ENCODE results near the gene PPP6R3.

The PPP6R3 gene

DNA sequence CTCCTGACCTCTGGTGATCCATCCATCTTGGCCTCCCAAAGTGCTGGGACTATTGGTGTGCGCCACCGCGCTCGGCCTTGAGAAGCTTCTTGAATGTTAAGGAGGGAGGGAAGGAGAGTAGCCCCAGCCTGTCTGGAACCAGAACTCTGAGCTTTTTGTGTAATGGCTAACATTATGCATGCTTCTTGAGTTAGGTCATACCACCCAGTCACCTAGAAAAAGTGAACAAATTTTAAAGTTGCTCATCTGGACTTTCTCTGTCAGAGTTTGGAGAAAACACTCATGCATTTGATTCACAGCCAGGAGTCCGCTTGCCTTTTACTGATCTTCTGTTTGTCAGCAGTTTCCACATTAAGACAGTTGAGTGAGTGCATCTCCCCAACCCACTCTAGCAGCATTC is 82.1 kb downstream of the PPP6R3 start:
- Histone ChIP-seq H4K20me1 (ENCODE audit: insufficient read depth, low read length) (peaks cover 79% of the 10 kb centered on the region), H3K9ac (ENCODE audit: low read depth, low read length) (no peak overlapping the region), H3K27me3 (ENCODE audit: insufficient read depth, low read length, poor library complexity) (no peaks in the 10 kb centered on the region), H3K9me3 (ENCODE audit: insufficient read depth, low read length, severe bottlenecking) (no peaks in the 10 kb centered on the region), H3K4me1 (ENCODE audit: insufficient read depth, low read length) (no peaks in the 10 kb centered on the region), H3K27ac (ENCODE audit: low read length) (no peak overlapping the region), H3K4me2 (ENCODE audit: insufficient read depth, low read length) (no peak overlapping the region), H3K79me2 (ENCODE audit: insufficient read depth, low read length) (peaks cover 91% of the 10 kb centered on the region), H2AFZ (ENCODE audit: low read depth, low read length) (no peak overlapping the region), H3K36me3 (ENCODE audit: insufficient read depth, low read length) (peaks cover 95% of the 10 kb centered on the region), H3K4me3 (ENCODE audit: low read depth in 1 of 2, low read length in 2 of 2) (no peak overlapping the region)
- TF ChIP-seq EZH2 (IDR thresholded peaks at IDR 0.05; ENCODE audit: borderline replicate concordance, low read depth, low read length, severe bottlenecking) (no peak), CTCF (IDR thresholded peaks at IDR 0.05; ENCODE audit: borderline replicate concordance, extremely low read depth, low read length, poor library complexity, severe bottlenecking) (no peak)
- DNase-seq (no peak), ATAC-seq (ENCODE audit: insufficient read depth, low read depth) (no peak)

DNA sequence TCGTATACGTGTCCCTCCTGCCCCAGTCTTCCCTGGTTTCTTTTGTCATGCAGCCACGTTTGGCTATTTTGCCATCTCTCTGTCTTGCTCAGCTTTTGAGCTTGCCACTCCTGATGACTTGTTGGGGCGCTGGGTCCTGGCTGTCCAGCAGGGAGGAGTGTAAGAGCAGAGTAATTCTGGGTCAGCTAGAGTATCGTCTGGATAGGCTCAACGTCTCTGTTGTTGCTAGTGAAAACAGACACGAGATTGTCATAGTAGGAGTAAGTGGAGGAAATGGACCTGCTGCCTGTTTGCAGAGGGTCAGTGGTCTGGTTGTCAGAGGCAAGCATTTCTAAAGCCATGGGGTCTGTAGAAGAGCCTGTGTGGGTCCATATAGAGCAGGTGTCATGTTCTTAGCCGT is 83.0 kb downstream of the PPP6R3 start:
- Histone ChIP-seq H3K27me3 (ENCODE audit: insufficient read depth, low read length, poor library complexity) (no peaks in the 10 kb centered on the region), H3K79me2 (ENCODE audit: insufficient read depth, low read length) (peaks cover 90% of the 10 kb centered on the region), H3K4me1 (ENCODE audit: insufficient read depth, low read length) (no peaks in the 10 kb centered on the region), H3K36me3 (ENCODE audit: insufficient read depth, low read length) (peaks cover 95% of the 10 kb centered on the region), H3K4me3 (ENCODE audit: low read depth in 1 of 2, low read length in 2 of 2) (no peak overlapping the region), H3K4me2 (ENCODE audit: insufficient read depth, low read length) (no peak overlapping the region), H2AFZ (ENCODE audit: low read depth, low read length) (no peak overlapping the region), H4K20me1 (ENCODE audit: insufficient read depth, low read length) (peaks cover 76% of the 10 kb centered on the region), H3K9ac (ENCODE audit: low read depth, low read length) (no peak overlapping the region), H3K27ac (ENCODE audit: low read length) (no peak overlapping the region), H3K9me3 (ENCODE audit: insufficient read depth, low read length, severe bottlenecking) (no peaks in the 10 kb centered on the region)
- TF ChIP-seq EZH2 (IDR thresholded peaks at IDR 0.05; ENCODE audit: borderline replicate concordance, low read depth, low read length, severe bottlenecking) (no peak), CTCF (IDR thresholded peaks at IDR 0.05; ENCODE audit: borderline replicate concordance, extremely low read depth, low read length, poor library complexity, severe bottlenecking) (no peak)
- ATAC-seq (ENCODE audit: insufficient read depth, low read depth) (no peak), DNase-seq (no peak)

- H3K36me3 ChIP-seq (ENCODE audit: insufficient read depth, low read length), result peaks cover 96% of the 10 kb centered on the region
- H4K20me1 ChIP-seq (ENCODE audit: insufficient read depth, low read length), result peaks cover 73% of the 10 kb centered on the region
- ATAC-seq (ENCODE audit: insufficient read depth, low read depth) (no peak), DNase-seq (no peak)
- no peaks in the 10 kb centered on the region for H3K9me3 ChIP-seq (ENCODE audit: insufficient read depth, low read length, severe bottlenecking)
- TF ChIP-seq CTCF (IDR thresholded peaks at IDR 0.05; ENCODE audit: borderline replicate concordance, extremely low read depth, low read length, poor library complexity, severe bottlenecking) (no peak), EZH2 (IDR thresholded peaks at IDR 0.05; ENCODE audit: borderline replicate concordance, low read depth, low read length, severe bottlenecking) (no peak)
- no peak overlapping the region for H3K4me3 ChIP-seq (ENCODE audit: low read depth in 1 of 2, low read length in 2 of 2)
- no peak overlapping the region for H3K4me2 ChIP-seq (ENCODE audit: insufficient read depth, low read length)
- H3K27ac ChIP-seq (ENCODE audit: low read length), result no peak overlapping the region
- H2AFZ ChIP-seq (ENCODE audit: low read depth, low read length), result no peak overlapping the region
- H3K4me1 ChIP-seq (ENCODE audit: insufficient read depth, low read length), result no peaks in the 10 kb centered on the region
- peaks cover 88% of the 10 kb centered on the region for H3K79me2 ChIP-seq (ENCODE audit: insufficient read depth, low read length)
- no peak overlapping the region for H3K9ac ChIP-seq (ENCODE audit: low read depth, low read length)
- H3K27me3 ChIP-seq (ENCODE audit: insufficient read depth, low read length, poor library complexity), result no peaks in the 10 kb centered on the region
These were observed 84.8 kb downstream of the PPP6R3 start for GRCh38 chr11:68545347-68545746.

DNA sequence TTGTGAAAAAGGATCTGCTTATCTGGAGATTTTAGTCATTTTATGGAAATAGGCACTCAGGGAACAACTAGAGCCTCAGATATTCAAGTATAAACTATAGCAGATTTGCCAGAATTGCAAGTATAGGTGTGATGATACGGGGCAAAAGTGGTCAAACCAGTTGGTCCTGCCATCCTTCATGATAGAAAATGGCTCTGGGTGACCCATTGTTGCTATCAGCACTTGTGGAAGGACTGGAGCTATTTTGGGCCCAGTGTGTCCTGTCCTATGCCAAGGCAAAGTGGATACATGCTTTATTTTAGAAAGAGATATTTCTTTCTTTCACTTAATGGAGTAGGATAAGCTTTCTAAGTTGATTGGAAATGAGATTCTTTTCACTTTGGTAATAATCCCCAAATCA is 85.2 kb downstream of the PPP6R3 start:
- H3K4me1 ChIP-seq (ENCODE audit: insufficient read depth, low read length), result no peaks in the 10 kb centered on the region
- DNase-seq (no peak), ATAC-seq (ENCODE audit: insufficient read depth, low read depth) (no peak)
- H3K4me2 ChIP-seq (ENCODE audit: insufficient read depth, low read length), result no peak overlapping the region
- no peaks in the 10 kb centered on the region for H3K27me3 ChIP-seq (ENCODE audit: insufficient read depth, low read length, poor library complexity)
- H3K79me2 ChIP-seq (ENCODE audit: insufficient read depth, low read length), result peaks cover 87% of the 10 kb centered on the region
- H3K36me3 ChIP-seq (ENCODE audit: insufficient read depth, low read length), result peaks cover 97% of the 10 kb centered on the region
- H2AFZ ChIP-seq (ENCODE audit: low read depth, low read length), result no peak overlapping the region
- H3K4me3 ChIP-seq (ENCODE audit: low read depth in 1 of 2, low read length in 2 of 2), result no peak overlapping the region
- no peak overlapping the region for H3K9ac ChIP-seq (ENCODE audit: low read depth, low read length)
- H4K20me1 ChIP-seq (ENCODE audit: insufficient read depth, low read length), result peaks cover 73% of the 10 kb centered on the region
- TF ChIP-seq CTCF (IDR thresholded peaks at IDR 0.05; ENCODE audit: borderline replicate concordance, extremely low read depth, low read length, poor library complexity, severe bottlenecking) (no peak), EZH2 (IDR thresholded peaks at IDR 0.05; ENCODE audit: borderline replicate concordance, low read depth, low read length, severe bottlenecking) (no peak)
- no peak overlapping the region for H3K27ac ChIP-seq (ENCODE audit: low read length)
- no peaks in the 10 kb centered on the region for H3K9me3 ChIP-seq (ENCODE audit: insufficient read depth, low read length, severe bottlenecking)
